WTC11 (cell line): ENCODE results near the gene TTLL9. TPM values are rescaled to one million over a fixed set of nuclear protein-coding genes. Genes with fewer than 3 reads are reported as not detected.

Source experiments
- ATAC-seq: fragments of 200-7000 bp; cut with Tn5 transposase; 2 replicates; pipeline ENCODE4 v1.10.0; 2021; ENCODE audit warnings: mild to moderate bottlenecking, moderate library complexity
- CTCF ChIA-PET: fragments of 300-600 bp; sonication (Branson Sonifier 250); formaldehyde crosslinking; loops from one replicate; lab custom pipeline; 2021; ENCODE audit warnings: antibody characterized with exemption; lab: Charles Lee
- POLR2A ChIA-PET: fragments of 350-600 bp; sonication (Branson Sonifier 250); formaldehyde crosslinking; loops from one replicate; lab custom pipeline; 2021; ENCODE audit warnings: antibody characterized with exemption; lab: Charles Lee
- DNase-seq: peaks from one replicate; pipeline ENCODE4 v3.0.0; 2021; ENCODE audit warnings: low spot score
- H3K27ac Mint-ChIP-seq: 2 replicates; pipeline ENCODE4 v1.8.0; 2021; ENCODE audit warnings: mixed read lengths
- H3K27me3 Mint-ChIP-seq: 2 replicates; pipeline ENCODE4 v1.8.0; 2021; ENCODE audit warnings: low read depth, mild to moderate bottlenecking, moderate library complexity, mixed read lengths
- H3K36me3 Mint-ChIP-seq: 2 replicates; pipeline ENCODE4 v1.8.0; 2021; ENCODE audit warnings: mixed read lengths
- H3K4me1 Mint-ChIP-seq: 2 replicates; pipeline ENCODE4 v1.8.0; 2022; ENCODE audit warnings: mixed read lengths
- H3K4me3 Mint-ChIP-seq: 2 replicates; pipeline ENCODE4 v1.8.0; 2021; ENCODE audit warnings: mild to moderate bottlenecking, moderate library complexity, mixed read lengths
- H3K9me3 Mint-ChIP-seq: 2 replicates; pipeline ENCODE4 v1.8.0; 2021; ENCODE audit warnings: mixed read lengths
- CREB1 ChIP-seq: sonication (generic); formaldehyde crosslinking; IDR thresholded peaks from 2 replicates; pipeline ENCODE4 v1.8.0; 2023; ENCODE audit warnings: mild to moderate bottlenecking, missing genetic modification reagents
- IRF2 ChIP-seq: sonication (generic); formaldehyde crosslinking; IDR thresholded peaks from 2 replicates; pipeline ENCODE4 v1.8.0; 2022; ENCODE audit warnings: low read depth, missing genetic modification reagents, borderline replicate concordance
- JUN ChIP-seq: sonication (generic); formaldehyde crosslinking; IDR thresholded peaks from 2 replicates; pipeline ENCODE4 v1.8.0; 2023; ENCODE audit warnings: mild to moderate bottlenecking, missing genetic modification reagents
- NFE2L1 ChIP-seq: sonication (generic); formaldehyde crosslinking; IDR thresholded peaks from 2 replicates; pipeline ENCODE4 v1.8.1; 2023; ENCODE audit warnings: missing genetic modification reagents
- NR2C2 ChIP-seq: sonication (generic); formaldehyde crosslinking; IDR thresholded peaks from 2 replicates; pipeline ENCODE4 v1.8.0; 2022; ENCODE audit warnings: mild to moderate bottlenecking, missing genetic modification reagents
- ZNF416 ChIP-seq: fragments of 250-450 bp; sonication (Bioruptor Pico); IDR thresholded peaks from 2 replicates; pipeline ENCODE4 v1.9.0; 2021; ENCODE audit warnings: mild to moderate bottlenecking, inconsistent platforms
- total RNA-seq: library from RNA; stranded (reverse); gene quantifications from 3 replicates; pipeline ENCODE4 v1.2.3, GENCODE V29; 2021
- TF ChIP-seq, protein P1 (sequence below): sonication (generic); formaldehyde crosslinking; IDR thresholded peaks from 2 replicates; pipeline ENCODE4 v1.8.0; 2022; ENCODE audit warnings: missing genetic modification reagents
- TF ChIP-seq, protein P2 (sequence below): sonication (generic); formaldehyde crosslinking; IDR thresholded peaks from 2 replicates; pipeline ENCODE4 v1.8.1; 2023; ENCODE audit warnings: mild to moderate bottlenecking, missing genetic modification reagents
- TF ChIP-seq, protein P3 (sequence below): fragments of 250-450 bp; sonication (Bioruptor Pico); IDR thresholded peaks from 2 replicates; pipeline ENCODE4 v1.9.0; 2021; ENCODE audit warnings: mild to moderate bottlenecking, borderline replicate concordance
- TF ChIP-seq, protein P4 (sequence below): sonication (generic); formaldehyde crosslinking; IDR thresholded peaks from 2 replicates; pipeline ENCODE4 v1.8.1; 2022; ENCODE audit warnings: mild to moderate bottlenecking, missing genetic modification reagents, moderate library complexity, borderline replicate concordance
- TF ChIP-seq, protein P5 (sequence below): fragments of 200-600 bp; IDR thresholded peaks from 2 replicates; pipeline ENCODE4 v1.8.0; 2022; ENCODE audit warnings: antibody characterized with exemption

Gene TTLL9
- total RNA-seq, 1 experiment from 2014 or later = not detected

DNA sequence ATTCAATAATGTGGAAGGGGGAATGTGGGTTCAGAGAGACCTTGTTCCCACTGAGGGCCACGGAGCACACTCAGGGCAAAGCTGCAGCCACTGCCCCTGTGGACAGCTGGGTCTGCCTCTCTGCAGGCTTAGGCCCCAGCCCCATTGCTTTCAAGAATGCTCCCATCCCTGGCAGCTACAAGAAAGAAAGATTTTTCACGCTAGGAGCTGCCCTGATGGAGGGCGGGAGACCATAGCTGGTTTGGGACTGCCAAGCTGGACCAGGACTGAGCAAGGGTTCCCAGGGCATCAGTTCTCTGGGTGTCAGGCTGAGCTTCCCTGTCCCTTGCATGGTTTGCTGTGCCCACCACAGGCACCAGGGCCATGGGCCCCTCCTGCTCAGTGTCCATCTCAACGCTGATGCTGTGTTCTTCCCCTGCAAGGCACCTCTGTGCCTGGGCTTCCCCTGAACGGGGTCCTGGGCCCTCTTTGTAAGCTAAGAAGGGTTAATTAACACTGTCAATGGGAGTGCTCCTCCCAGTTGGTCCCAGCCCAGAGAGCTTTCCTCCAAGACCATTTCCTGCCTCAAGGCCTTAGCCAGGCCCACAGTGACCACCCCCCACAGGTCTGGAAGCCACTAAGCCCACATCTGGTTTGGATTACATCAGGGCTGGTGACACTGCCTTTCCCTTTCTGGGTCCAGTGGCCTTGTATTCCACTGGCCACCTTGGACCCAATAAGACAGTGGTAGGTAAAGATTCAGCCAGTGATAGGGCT lies 33.4 kb upstream of the TTLL9 start (continued):
- TF ChIP-seq, protein P1, sequence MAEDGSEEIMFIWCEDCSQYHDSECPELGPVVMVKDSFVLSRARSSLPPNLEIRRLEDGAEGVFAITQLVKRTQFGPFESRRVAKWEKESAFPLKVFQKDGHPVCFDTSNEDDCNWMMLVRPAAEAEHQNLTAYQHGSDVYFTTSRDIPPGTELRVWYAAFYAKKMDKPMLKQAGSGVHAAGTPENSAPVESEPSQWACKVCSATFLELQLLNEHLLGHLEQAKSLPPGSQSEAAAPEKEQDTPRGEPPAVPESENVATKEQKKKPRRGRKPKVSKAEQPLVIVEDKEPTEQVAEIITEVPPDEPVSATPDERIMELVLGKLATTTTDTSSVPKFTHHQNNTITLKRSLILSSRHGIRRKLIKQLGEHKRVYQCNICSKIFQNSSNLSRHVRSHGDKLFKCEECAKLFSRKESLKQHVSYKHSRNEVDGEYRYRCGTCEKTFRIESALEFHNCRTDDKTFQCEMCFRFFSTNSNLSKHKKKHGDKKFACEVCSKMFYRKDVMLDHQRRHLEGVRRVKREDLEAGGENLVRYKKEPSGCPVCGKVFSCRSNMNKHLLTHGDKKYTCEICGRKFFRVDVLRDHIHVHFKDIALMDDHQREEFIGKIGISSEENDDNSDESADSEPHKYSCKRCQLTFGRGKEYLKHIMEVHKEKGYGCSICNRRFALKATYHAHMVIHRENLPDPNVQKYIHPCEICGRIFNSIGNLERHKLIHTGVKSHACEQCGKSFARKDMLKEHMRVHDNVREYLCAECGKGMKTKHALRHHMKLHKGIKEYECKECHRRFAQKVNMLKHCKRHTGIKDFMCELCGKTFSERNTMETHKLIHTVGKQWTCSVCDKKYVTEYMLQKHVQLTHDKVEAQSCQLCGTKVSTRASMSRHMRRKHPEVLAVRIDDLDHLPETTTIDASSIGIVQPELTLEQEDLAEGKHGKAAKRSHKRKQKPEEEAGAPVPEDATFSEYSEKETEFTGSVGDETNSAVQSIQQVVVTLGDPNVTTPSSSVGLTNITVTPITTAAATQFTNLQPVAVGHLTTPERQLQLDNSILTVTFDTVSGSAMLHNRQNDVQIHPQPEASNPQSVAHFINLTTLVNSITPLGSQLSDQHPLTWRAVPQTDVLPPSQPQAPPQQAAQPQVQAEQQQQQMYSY (CRISPR knock-in tag) = no peak
- TF ChIP-seq ZNF416 (CRISPR knock-in tag) = no peak
- TF ChIP-seq CREB1 (CRISPR knock-in tag) = no peak
- TF ChIP-seq, protein P2, sequence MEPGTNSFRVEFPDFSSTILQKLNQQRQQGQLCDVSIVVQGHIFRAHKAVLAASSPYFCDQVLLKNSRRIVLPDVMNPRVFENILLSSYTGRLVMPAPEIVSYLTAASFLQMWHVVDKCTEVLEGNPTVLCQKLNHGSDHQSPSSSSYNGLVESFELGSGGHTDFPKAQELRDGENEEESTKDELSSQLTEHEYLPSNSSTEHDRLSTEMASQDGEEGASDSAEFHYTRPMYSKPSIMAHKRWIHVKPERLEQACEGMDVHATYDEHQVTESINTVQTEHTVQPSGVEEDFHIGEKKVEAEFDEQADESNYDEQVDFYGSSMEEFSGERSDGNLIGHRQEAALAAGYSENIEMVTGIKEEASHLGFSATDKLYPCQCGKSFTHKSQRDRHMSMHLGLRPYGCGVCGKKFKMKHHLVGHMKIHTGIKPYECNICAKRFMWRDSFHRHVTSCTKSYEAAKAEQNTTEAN (CRISPR knock-in tag) = no peak
- TF ChIP-seq NFE2L1 (CRISPR knock-in tag) = no peak

DNA sequence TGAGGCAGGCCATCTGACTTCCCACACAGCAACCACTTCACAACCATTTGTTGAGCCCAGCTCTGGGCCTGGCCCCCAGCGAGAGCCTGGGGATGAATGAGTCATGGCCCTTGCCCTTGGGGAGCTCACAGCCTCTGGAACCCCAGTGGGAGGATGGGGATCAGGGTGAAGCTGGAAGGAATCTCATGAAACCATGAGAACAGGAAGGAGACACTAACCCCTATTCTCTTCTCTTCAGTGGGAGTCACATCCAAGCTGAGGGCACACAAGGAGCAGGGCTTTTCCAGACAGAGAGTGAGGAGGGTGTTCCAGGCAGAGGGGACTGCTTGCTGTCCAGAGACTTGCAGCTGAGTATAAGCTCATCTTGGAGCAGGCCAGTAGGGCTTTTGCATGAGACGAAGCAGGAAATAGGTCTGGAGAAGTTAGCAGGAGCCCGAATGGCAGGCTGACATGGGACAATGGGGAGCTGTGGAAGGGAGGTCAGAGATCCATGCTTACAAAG lies 32.5 kb upstream of the TTLL9 start:
- ATAC-seq (no peak), DNase-seq (no peak)
- Mint-ChIP-seq H3K9me3 (no peaks in the 10 kb centered on the region), H3K27ac (no peak overlapping the region), H3K27me3 (no peaks in the 10 kb centered on the region), H3K4me3 (no peak overlapping the region), H3K36me3 (no peaks in the 10 kb centered on the region), H3K4me1 (peaks cover 27% of the 10 kb centered on the region)
- 0 out of 2 replicates have a peak, but pooled peaks have one; percentile 19 for TF ChIP-seq JUN (CRISPR knock-in tag)
- TF ChIP-seq NR2C2 = no peak
- TF ChIP-seq IRF2 (CRISPR knock-in tag) = no peak
- TF ChIP-seq, protein P3, sequence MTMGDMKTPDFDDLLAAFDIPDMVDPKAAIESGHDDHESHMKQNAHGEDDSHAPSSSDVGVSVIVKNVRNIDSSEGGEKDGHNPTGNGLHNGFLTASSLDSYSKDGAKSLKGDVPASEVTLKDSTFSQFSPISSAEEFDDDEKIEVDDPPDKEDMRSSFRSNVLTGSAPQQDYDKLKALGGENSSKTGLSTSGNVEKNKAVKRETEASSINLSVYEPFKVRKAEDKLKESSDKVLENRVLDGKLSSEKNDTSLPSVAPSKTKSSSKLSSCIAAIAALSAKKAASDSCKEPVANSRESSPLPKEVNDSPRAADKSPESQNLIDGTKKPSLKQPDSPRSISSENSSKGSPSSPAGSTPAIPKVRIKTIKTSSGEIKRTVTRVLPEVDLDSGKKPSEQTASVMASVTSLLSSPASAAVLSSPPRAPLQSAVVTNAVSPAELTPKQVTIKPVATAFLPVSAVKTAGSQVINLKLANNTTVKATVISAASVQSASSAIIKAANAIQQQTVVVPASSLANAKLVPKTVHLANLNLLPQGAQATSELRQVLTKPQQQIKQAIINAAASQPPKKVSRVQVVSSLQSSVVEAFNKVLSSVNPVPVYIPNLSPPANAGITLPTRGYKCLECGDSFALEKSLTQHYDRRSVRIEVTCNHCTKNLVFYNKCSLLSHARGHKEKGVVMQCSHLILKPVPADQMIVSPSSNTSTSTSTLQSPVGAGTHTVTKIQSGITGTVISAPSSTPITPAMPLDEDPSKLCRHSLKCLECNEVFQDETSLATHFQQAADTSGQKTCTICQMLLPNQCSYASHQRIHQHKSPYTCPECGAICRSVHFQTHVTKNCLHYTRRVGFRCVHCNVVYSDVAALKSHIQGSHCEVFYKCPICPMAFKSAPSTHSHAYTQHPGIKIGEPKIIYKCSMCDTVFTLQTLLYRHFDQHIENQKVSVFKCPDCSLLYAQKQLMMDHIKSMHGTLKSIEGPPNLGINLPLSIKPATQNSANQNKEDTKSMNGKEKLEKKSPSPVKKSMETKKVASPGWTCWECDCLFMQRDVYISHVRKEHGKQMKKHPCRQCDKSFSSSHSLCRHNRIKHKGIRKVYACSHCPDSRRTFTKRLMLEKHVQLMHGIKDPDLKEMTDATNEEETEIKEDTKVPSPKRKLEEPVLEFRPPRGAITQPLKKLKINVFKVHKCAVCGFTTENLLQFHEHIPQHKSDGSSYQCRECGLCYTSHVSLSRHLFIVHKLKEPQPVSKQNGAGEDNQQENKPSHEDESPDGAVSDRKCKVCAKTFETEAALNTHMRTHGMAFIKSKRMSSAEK (CRISPR knock-in tag) = no peak
- ChIA-PET POLR2A (interaction anchor here (0.5 kb wide), 2 partner anchors 505 to 1624 kb away, joined by 3 to 5 read pairs; no protein-coding TSS in a partner anchor), CTCF (interaction anchor here (0.7 to 5.7 kb wide), 8 partner anchors 8 to 279 kb away, joined by 3 to 70 read pairs (median 4); partner anchors contain the start of genes FOXS1 and PDRG1)

DNA sequence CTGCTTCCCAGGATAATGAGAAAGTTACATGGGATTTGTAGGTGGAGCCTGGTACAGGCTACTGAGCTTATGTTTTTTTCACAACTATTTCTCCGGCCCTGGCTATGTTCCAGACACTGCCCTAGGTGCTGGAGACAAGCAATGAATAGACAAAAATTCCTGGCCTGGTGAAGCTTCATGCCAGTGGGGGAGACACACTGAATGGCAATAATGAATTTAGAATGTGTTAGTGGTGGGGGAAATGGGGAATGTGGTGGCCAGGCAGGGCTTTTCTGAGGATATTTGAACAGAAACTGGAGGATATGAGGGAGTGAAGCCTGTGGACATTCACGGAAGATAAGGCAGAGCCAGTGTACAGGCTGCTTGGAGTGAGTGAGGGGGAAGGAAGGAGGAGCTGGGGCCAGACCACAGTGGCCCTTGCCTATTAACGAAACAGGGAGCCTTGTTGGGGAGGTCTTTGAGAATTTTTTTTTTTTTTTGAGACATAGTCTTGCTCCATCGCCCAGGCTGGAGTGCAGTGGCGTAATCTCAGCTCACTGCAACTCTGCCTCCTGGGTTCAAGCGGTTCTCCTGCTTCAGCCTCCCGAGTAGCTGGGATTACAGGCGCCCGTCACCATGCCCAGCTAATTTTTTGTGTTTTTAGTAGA lies 31.7 kb upstream of the TTLL9 start:
- ChIA-PET POLR2A (no interaction called here), CTCF (interaction anchor here (0.8 to 5.7 kb wide), 6 partner anchors 7 to 205 kb away, joined by 4 to 70 read pairs (median 6); partner anchors contain the start of genes FOXS1 and PDRG1)
- H3K27ac Mint-ChIP-seq = no peak overlapping the region
- H3K4me3 Mint-ChIP-seq = no peak overlapping the region
- H3K36me3 Mint-ChIP-seq = no peaks in the 10 kb centered on the region
- peaks cover 33% of the 10 kb centered on the region for H3K4me1 Mint-ChIP-seq
- DNase-seq = no peak
- H3K27me3 Mint-ChIP-seq = no peaks in the 10 kb centered on the region
- H3K9me3 Mint-ChIP-seq = no peaks in the 10 kb centered on the region
- no peak for ATAC-seq
- TF ChIP-seq, protein P3 (CRISPR knock-in tag) = no peak
- TF ChIP-seq, protein P4, sequence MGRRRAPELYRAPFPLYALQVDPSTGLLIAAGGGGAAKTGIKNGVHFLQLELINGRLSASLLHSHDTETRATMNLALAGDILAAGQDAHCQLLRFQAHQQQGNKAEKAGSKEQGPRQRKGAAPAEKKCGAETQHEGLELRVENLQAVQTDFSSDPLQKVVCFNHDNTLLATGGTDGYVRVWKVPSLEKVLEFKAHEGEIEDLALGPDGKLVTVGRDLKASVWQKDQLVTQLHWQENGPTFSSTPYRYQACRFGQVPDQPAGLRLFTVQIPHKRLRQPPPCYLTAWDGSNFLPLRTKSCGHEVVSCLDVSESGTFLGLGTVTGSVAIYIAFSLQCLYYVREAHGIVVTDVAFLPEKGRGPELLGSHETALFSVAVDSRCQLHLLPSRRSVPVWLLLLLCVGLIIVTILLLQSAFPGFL (CRISPR knock-in tag) = no peak
- TF ChIP-seq, protein P5, sequence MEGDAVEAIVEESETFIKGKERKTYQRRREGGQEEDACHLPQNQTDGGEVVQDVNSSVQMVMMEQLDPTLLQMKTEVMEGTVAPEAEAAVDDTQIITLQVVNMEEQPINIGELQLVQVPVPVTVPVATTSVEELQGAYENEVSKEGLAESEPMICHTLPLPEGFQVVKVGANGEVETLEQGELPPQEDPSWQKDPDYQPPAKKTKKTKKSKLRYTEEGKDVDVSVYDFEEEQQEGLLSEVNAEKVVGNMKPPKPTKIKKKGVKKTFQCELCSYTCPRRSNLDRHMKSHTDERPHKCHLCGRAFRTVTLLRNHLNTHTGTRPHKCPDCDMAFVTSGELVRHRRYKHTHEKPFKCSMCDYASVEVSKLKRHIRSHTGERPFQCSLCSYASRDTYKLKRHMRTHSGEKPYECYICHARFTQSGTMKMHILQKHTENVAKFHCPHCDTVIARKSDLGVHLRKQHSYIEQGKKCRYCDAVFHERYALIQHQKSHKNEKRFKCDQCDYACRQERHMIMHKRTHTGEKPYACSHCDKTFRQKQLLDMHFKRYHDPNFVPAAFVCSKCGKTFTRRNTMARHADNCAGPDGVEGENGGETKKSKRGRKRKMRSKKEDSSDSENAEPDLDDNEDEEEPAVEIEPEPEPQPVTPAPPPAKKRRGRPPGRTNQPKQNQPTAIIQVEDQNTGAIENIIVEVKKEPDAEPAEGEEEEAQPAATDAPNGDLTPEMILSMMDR = no peak
